WTC11 (cell line): ENCODE results near the gene KRTAP5-11. TPM values are rescaled to one million over a fixed set of nuclear protein-coding genes. Genes with fewer than 3 reads are reported as not detected.

ENCODE experiments used
- ATAC-seq: fragments of 200-7000 bp; cut with Tn5 transposase; 2 replicates; pipeline ENCODE4 v1.10.0; 2021; ENCODE audit warnings: mild to moderate bottlenecking, moderate library complexity
- CTCF ChIA-PET: fragments of 300-600 bp; sonication (Branson Sonifier 250); formaldehyde crosslinking; loops from one replicate; lab custom pipeline; 2021; ENCODE audit warnings: antibody characterized with exemption; lab: Charles Lee
- POLR2A ChIA-PET: fragments of 350-600 bp; sonication (Branson Sonifier 250); formaldehyde crosslinking; loops from one replicate; lab custom pipeline; 2021; ENCODE audit warnings: antibody characterized with exemption; lab: Charles Lee
- DNase-seq: peaks from one replicate; pipeline ENCODE4 v3.0.0; 2021; ENCODE audit warnings: low spot score
- H3K27ac Mint-ChIP-seq: 2 replicates; pipeline ENCODE4 v1.8.0; 2021; ENCODE audit warnings: mixed read lengths
- H3K27me3 Mint-ChIP-seq: 2 replicates; pipeline ENCODE4 v1.8.0; 2021; ENCODE audit warnings: low read depth, mild to moderate bottlenecking, moderate library complexity, mixed read lengths
- H3K36me3 Mint-ChIP-seq: 2 replicates; pipeline ENCODE4 v1.8.0; 2021; ENCODE audit warnings: mixed read lengths
- H3K4me1 Mint-ChIP-seq: 2 replicates; pipeline ENCODE4 v1.8.0; 2022; ENCODE audit warnings: mixed read lengths
- H3K4me3 Mint-ChIP-seq: 2 replicates; pipeline ENCODE4 v1.8.0; 2021; ENCODE audit warnings: mild to moderate bottlenecking, moderate library complexity, mixed read lengths
- H3K9me3 Mint-ChIP-seq: 2 replicates; pipeline ENCODE4 v1.8.0; 2021; ENCODE audit warnings: mixed read lengths
- CTCF ChIP-seq: fragments of 200-600 bp; IDR thresholded peaks from 2 replicates; pipeline ENCODE4 v1.8.0; 2022; ENCODE audit warnings: antibody characterized with exemption
- RELA ChIP-seq: sonication (generic); formaldehyde crosslinking; IDR thresholded peaks from 2 replicates; pipeline ENCODE4 v1.8.1; 2022; ENCODE audit warnings: missing genetic modification reagents, mild to moderate bottlenecking, borderline replicate concordance
- ZNF281 ChIP-seq: sonication (generic); formaldehyde crosslinking; IDR thresholded peaks from 2 replicates; pipeline ENCODE4 v1.8.0; 2023; ENCODE audit warnings: mild to moderate bottlenecking, missing genetic modification reagents
- ZSCAN18 ChIP-seq: fragments of 250-450 bp; sonication (Bioruptor Pico); IDR thresholded peaks from 2 replicates; pipeline ENCODE4 v2.1.2; 2022; ENCODE audit warnings: mild to moderate bottlenecking, moderate library complexity
- total RNA-seq: library from RNA; stranded (reverse); gene quantifications from 3 replicates; pipeline ENCODE4 v1.2.3, GENCODE V29; 2021

The KRTAP5-11 gene
- total RNA-seq, 1 experiment from 2014 or later = not detected

- no peak for TF ChIP-seq ZSCAN18 (CRISPR knock-in tag)
- no peak for TF ChIP-seq RELA (CRISPR knock-in tag)
- no peak for TF ChIP-seq CTCF
- no peak for TF ChIP-seq ZNF281 (CRISPR knock-in tag)
- POLR2A ChIA-PET = no interaction called here
- CTCF ChIA-PET = interaction anchor here (0.7 to 1.8 kb wide), 3 partner anchors 12 to 106 kb away, joined by 3 to 4 read pairs (median 3); no protein-coding TSS in a partner anchor
- Mint-ChIP-seq H3K9me3 (no peaks in the 10 kb centered on the region), H3K27me3 (peaks cover 5% of the 10 kb centered on the region; the same call in 1 of the 2 replicates), H3K4me3 (no peak overlapping the region), H3K27ac (no peak overlapping the region), H3K4me1 (no peaks in the 10 kb centered on the region), H3K36me3 (no peaks in the 10 kb centered on the region)
- no peak for ATAC-seq
- DNase-seq = no peak
Observed at GRCh38 chr11:71532036-71532610, 50.6 kb downstream of the KRTAP5-11 start.

Other genes with a start within 250 kb of the KRTAP5-11 start
- gene DHCR7, start 134.5 kb downstream of the KRTAP5-11 start, total RNA-seq = 104 to 120 TPM (median 120 TPM) in 3 replicates
- gene NADSYN1, start 129.7 kb downstream of the KRTAP5-11 start, total RNA-seq = 43.4 to 45.6 TPM (median 45.1 TPM) in 3 replicates
- gene KRTAP5-7, start 55.6 kb downstream of the KRTAP5-11 start, total RNA-seq = 0.11 TPM in 1 of 3 replicates, not detected in the others
- gene KRTAP5-8, start 44.9 kb downstream of the KRTAP5-11 start, total RNA-seq = not detected in 3 replicates
- gene KRTAP5-9, start 34.5 kb downstream of the KRTAP5-11 start, total RNA-seq = not detected in 3 replicates
- not detected in 3 replicates for gene KRTAP5-10, start 17.3 kb downstream of the KRTAP5-11 start, total RNA-seq